Coronary artery (tissue), 2 donors: ENCODE results near the gene MYO1E.

Experiments used
- DNase-seq: peaks from one replicate; pipeline ENCODE4 v3.0.0-alpha.2; 2017; ENCODE audit warnings: low spot score
- H3K27ac ChIP-seq, 2 donors: fragments of 200-600 bp; sonication (generic); one replicate each; pipeline ENCODE4 v1.5.1; 2016 to 2019
- H3K4me3 ChIP-seq: fragments of 200-600 bp; sonication (generic); 2 replicates; pipeline ENCODE4 v1.5.1; 2016; ENCODE audit warnings: mild to moderate bottlenecking, moderate library complexity
- TF ChIP-seq, protein P1 (sequence below): fragments of 200-600 bp; sonication (generic); IDR thresholded peaks from one replicate; pipeline ENCODE4 v1.5.1; 2019; ENCODE audit warnings: antibody characterized with exemption

Gene MYO1E

DNA sequence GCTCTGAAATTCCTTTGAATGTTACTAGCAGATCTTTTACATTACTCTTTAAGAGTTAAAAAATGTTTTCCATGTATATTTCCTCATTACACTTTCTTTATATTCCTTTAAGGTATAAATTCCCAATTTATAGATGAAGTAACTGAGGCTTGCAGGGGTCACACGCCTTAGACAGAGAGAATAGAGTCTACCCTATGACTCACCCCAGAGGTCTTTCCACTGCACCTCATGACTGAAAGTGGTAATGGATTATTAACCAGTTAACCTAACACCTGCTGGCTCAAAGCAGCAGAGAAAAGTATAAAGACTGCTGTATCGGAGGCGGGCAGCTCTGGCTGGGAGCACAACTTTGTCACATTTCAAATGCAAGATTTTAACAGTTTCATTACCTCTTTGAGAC, 128.3 kb downstream of the MYO1E start:
- no peak overlapping the region for H3K27ac ChIP-seq
- no peak for DNase-seq

DNA sequence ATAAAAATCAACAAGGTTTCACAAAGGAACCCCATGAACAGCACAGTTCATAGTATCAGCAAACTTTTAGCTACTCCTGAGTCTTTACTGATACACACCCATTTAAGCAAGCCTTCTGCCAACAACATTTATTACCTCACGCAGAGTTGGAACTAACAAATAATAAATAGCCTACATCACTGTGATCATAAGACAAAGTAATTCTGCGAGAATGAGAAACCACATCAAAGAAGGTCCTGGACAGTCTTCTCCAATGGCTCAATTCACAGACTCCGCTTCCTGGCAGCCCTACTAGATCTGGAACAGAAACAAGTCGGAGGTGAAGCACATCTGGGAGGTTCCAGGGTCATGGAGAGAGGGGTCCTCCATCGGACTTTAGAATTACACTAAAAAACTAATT, 129.0 kb downstream of the MYO1E start:
- DNase-seq = no peak
- no peak overlapping the region for H3K27ac ChIP-seq
- H3K4me3 ChIP-seq = no peak overlapping the region
- TF ChIP-seq, protein P1, sequence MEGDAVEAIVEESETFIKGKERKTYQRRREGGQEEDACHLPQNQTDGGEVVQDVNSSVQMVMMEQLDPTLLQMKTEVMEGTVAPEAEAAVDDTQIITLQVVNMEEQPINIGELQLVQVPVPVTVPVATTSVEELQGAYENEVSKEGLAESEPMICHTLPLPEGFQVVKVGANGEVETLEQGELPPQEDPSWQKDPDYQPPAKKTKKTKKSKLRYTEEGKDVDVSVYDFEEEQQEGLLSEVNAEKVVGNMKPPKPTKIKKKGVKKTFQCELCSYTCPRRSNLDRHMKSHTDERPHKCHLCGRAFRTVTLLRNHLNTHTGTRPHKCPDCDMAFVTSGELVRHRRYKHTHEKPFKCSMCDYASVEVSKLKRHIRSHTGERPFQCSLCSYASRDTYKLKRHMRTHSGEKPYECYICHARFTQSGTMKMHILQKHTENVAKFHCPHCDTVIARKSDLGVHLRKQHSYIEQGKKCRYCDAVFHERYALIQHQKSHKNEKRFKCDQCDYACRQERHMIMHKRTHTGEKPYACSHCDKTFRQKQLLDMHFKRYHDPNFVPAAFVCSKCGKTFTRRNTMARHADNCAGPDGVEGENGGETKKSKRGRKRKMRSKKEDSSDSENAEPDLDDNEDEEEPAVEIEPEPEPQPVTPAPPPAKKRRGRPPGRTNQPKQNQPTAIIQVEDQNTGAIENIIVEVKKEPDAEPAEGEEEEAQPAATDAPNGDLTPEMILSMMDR = no peak

More for the DNA sequence above, 128.3 kb downstream of the MYO1E start:
- H3K4me3 ChIP-seq = no peak overlapping the region
- TF ChIP-seq, protein P1 = no peak

DNA sequence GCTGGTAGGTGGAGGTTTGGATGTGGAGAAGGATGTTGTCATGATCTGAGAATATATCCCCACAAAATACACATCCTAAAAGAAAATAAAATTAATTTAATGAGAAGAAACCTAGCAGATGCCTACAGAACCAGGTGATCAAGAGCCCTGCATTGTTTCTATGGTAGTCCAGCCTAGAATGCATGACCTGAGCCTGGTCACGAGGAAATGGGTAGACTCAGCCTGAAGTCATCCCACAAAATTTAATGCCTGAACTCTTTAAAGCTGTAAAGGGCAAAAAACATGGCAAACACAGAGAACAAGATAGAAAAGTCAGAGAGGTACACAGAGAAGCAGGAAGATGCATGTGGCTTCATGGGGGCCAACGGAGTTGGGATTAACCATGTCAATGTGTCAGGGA, 130.0 kb downstream of the MYO1E start:
- no peak for DNase-seq
- TF ChIP-seq, protein P1 = no peak
- Histone ChIP-seq H3K4me3 (no peak overlapping the region), H3K27ac (no peak overlapping the region)

DNA sequence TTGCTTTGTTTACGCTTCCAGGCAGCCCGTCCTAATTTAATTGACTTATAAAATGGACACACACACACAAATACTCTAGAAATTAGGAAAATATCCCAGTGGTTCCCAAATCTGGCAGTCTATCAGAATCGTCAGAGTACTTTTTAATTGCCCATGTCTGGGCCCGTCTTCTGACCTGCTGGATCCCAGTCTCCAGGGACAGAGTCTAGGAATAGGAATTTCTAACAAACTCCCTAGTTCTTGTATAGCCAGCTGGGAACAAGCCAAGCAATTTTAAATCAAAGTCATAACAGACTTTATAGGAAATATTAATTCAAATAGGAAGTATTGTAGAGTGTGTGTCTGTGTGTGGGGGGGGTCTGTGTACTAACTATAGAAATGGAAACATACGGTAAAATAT, 132.6 kb downstream of the MYO1E start:
- TF ChIP-seq, protein P1 = no peak
- DNase-seq = no peak
- Histone ChIP-seq H3K4me3 (no peak overlapping the region), H3K27ac (no peak overlapping the region)

DNA sequence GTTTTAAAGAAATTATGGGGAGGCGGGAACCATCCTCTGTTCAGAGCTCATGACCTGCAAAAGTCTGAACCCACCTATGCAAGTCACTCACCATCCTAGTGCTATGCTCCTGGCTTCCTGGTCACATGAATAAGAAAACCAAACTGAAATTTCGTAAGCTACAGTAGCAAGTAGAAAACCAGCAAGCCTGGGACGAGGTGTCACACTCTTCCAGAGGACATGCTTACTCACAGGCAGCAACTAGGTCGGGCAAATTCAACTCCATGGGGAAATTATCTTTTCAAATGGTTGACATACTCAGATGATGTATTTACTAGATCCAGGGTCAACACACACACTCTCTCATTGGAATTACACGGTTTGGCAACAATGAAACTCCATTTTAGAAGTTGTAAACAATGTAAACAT, 134.7 kb downstream of the MYO1E start:
- Histone ChIP-seq H3K27ac (no peak overlapping the region), H3K4me3 (no peak overlapping the region)
- no peak for DNase-seq
- TF ChIP-seq, protein P1 = no peak

DNA sequence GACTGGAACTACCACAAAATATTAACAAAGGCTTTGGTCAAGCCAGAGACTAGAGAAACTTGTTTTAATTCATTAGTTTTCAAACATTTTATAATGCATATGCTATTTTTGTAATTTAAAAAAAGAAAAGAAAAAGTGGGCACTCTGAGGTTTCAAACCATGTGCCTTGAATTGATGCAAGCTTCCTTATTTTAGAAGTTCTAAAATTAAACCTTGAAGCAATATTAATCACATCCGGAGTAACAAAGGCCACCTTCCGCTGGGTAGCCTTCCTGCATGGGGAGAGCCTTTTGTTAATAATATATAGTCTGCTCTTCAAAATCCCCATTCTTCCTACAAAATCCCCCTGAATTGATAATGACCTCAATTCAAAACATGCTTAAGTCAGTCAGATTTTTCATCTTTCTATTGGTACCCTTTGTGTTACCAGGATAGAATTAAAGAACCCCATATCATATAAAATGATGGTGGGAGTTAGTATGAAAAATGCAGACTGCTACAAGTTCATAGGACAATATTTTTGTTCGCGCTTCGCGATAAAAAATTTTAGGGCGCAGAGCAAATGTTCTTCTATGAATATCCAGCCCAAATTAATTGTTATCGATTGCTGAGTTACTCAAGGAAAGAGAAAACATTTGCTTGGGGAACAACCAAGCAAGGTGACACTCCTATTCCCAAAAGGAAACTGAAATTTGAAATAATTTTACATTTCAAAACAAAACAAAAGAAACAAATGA, 135.4 kb downstream of the MYO1E start:
- Histone ChIP-seq H3K27ac (peak overlapping the region in 1 of 2 donors; percentile 28), H3K4me3 (no peak overlapping the region)
- TF ChIP-seq, protein P1 = no peak
- no peak for DNase-seq

DNA sequence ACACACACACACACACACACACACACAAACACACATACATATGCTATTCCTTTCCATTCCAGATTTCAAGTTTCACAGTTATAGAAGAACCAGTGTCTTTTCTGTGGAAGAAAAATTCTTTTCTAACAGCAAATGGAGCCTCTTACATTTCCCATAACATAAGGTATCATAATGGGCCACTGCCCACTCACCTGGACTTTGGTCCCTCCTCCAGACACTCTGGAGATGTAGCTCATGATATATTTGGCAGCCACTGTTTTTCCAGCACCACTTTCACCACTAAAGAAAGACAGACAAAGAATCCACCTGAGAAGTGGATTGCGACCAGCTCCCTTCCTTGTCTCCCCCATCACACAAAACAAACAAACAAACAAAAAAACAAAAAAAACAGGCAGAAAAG, 136.3 kb downstream of the MYO1E start:
- Histone ChIP-seq H3K27ac (peak overlapping the region in 1 of 2 donors; percentile 28), H3K4me3 (no peak overlapping the region)
- no peak for DNase-seq
- TF ChIP-seq, protein P1 = no peak
